Measurements from ENCODE around the gene KRTAP4-12.

- TF ChIP-seq CTCF (IDR thresholded peaks at IDR 0.05) (no peak), POLR2A (IDR thresholded peaks at IDR 0.05) (no peak)
Measured at GRCh38 chr17:41151525-41151924, 27.5 kb upstream of the KRTAP4-12 start.

Measured in thyroid gland (tissue), 4 donors.